Stimulated activated naive CD8-positive, alpha-beta T cell treated with anti-CD3 and anti-CD28 coated beads, Interleukin-15, Interleukin-2, amounts not matched to agents 100 ng/mL and 50 ng/mL, for 24 hours (primary cell): ENCODE measurements around the gene SZT2.

ENCODE experiments used
- H3K27ac Mint-ChIP-seq: one replicate; pipeline ENCODE4 v1.8.0; 2021; ENCODE audit warnings: mild to moderate bottlenecking, mixed read lengths
- H3K27me3 Mint-ChIP-seq: one replicate; pipeline ENCODE4 v1.8.0; 2021; ENCODE audit warnings: mixed read lengths
- H3K36me3 Mint-ChIP-seq: one replicate; pipeline ENCODE4 v1.8.0; 2021; ENCODE audit warnings: low read depth, mixed read lengths
- H3K4me1 Mint-ChIP-seq: one replicate; pipeline ENCODE4 v1.8.0; 2021; ENCODE audit warnings: low read depth, mixed read lengths
- H3K4me3 Mint-ChIP-seq: one replicate; pipeline ENCODE4 v1.8.0; 2021; ENCODE audit warnings: mild to moderate bottlenecking, mixed read lengths
- H3K9me3 Mint-ChIP-seq: one replicate; pipeline ENCODE4 v1.8.0; 2021; ENCODE audit warnings: mixed read lengths

SZT2 gene

DNA sequence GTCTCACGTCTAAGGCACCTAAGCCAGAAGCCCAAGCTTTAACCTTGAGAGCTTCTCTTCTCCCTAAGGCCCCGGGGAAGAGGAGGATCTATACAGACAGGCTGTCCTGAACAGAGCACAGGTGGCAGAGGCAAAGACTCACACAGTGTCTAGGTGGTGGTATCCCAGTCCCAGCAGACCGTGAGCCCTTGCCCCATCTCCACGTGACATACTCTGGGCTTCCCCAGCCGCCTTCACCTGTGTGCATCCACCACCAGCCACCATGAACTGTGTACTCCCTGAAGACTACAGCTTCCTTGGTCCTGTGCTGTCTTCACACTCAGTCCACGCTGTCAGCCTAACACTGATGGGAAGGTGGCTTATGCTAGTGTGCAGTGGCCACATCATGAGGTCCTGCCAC lies 31.7 kb downstream of the SZT2 start:
- Mint-ChIP-seq H3K9me3 (no peaks in the 10 kb centered on the region), H3K36me3 (peaks cover 36% of the 10 kb centered on the region), H3K27me3 (no peaks in the 10 kb centered on the region), H3K4me3 (no peak overlapping the region), H3K4me1 (no peaks in the 10 kb centered on the region), H3K27ac (no peak overlapping the region)

DNA sequence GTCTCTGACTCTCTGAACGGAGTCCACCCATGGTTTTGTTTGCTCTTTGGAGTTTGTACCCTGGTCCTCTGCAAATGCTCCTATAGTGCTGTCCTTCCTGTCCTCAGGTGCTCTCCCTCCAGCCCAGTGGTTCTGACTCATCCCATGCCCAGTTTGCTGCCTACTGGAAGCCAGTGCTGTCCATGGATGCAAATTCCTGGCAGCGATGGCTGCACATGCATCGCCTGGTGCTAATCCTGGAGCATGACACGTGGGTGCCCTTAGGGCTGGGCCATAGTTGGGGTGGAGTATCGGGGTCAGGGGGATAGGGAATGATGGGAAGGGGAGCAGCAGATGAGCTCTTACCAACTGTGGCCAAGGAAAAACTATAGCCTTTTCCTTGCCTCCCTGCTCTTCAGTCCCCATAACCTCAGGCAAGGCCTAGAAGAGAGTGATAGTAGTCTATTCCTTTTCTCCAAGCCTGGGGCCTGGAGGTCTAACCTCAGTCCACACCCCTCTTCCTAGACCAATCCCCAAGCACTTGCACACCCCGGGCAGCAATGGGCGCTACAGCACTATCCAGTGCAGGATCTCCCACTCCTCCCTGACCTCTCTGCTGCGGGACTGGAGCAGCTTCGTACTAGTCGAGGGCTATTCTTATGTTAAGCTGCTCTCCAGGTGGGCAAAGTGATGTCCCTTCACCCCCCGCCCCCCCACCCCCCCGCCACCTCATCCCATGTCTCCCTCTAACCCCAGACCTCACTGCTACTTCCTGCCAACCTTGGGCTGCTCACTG lies 32.5 kb downstream of the SZT2 start:
- Mint-ChIP-seq H3K4me3 (no peak overlapping the region), H3K4me1 (no peaks in the 10 kb centered on the region), H3K36me3 (peaks cover 42% of the 10 kb centered on the region), H3K27ac (no peak overlapping the region), H3K27me3 (no peaks in the 10 kb centered on the region), H3K9me3 (no peaks in the 10 kb centered on the region)

DNA sequence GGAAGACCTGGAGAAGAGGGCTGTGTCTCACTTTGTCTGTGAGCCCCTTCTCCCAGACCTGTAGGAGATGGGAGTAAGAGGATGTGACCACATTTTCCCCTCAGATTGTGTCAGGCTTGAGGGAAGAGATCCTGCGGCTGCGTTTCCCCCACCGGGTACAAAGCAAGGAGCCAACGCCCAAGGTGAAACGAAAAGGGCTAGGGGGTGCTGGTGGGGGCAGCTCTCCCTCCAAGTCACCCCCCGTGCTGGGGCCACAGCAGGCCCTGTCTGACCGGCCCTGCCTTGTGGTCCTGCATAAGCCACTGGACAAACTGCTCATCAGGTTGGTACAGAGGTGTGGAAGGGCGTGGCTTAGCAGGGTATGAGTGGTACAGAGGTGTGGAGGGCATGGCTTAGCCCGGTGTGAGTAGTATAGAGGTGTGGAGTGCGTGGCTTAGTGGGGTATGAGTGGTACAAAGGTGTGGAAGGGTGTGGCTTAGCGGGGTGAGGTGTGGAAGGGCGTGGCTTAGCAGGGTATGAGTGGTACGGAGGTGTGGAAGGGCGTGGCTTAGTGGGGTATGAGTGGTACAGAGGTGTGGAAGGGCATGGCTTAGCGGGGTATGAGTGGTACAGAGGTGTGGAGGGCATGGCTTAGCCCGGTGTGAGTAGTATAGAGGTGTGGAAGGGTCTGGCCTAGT lies 33.4 kb downstream of the SZT2 start:
- Mint-ChIP-seq H3K4me3 (no peak overlapping the region), H3K36me3 (peaks cover 50% of the 10 kb centered on the region), H3K27me3 (no peaks in the 10 kb centered on the region), H3K4me1 (no peaks in the 10 kb centered on the region), H3K27ac (no peak overlapping the region), H3K9me3 (no peaks in the 10 kb centered on the region)

DNA sequence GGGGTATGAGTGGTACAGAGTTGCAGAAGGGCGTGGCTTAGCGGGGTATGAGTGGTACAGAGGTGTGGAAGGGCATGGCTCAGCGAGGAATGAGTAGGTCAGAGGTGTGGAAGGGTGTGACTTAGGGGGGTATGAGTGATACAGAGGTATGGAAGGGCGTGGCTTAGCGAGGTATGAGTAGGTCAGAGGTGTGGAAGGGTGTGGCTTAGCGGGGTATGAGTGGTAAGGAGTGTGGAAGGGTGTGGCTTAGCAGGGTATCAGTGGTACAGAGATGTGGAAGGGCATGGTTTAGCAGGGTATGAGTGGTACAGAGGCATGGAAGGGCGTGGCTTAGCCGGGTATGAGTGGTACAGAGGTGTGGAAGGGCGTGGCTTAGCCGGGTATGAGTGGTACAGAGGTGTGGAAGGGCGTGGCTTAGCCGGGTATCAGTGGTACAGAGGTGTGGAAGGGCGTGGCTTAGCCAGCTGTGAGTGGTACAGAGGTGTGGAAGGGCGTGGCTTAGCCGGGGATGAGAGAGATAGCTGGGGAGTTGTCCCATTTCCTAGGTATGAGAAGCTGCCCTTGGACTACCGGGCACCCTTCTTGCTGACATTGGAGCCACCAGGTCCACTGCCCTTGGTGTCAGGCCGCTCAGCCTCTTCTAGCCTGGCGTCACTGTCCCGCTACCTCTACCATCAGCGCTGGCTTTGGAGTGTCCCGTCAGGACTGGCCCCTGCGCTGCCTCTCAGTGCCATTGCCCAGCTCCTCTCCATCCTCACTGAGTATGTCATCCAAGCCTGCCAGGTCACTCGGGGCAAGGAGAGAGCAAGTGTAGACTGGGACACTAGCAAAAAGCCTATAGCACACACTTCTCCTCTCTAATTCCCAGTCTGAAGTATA lies 34.2 kb downstream of the SZT2 start:
- H3K27me3 Mint-ChIP-seq = no peaks in the 10 kb centered on the region
- no peak overlapping the region for H3K27ac Mint-ChIP-seq
- no peaks in the 10 kb centered on the region for H3K4me1 Mint-ChIP-seq
- H3K9me3 Mint-ChIP-seq = no peaks in the 10 kb centered on the region
- no peak overlapping the region for H3K4me3 Mint-ChIP-seq
- H3K36me3 Mint-ChIP-seq = peaks cover 54% of the 10 kb centered on the region

DNA sequence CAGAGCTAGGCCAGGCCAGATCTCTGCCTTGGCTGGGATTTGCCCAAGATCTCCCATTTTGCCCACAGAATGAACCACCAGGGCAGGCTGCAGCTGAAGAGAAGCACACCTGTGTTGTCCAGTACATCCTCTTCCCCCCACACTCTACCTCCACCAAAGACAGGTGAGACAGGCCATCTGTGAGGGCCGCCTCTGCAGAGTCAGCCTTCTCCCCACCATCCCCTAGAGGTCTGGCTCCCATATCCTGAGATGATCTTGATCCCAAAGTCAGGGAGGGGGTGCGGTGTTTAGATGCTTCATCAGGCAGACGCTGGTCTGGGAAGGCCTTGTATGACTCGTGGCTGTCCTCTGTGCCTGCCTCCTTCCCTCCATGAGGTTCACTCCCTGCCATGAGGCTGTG lies 35.3 kb downstream of the SZT2 start:
- no peaks in the 10 kb centered on the region for H3K4me1 Mint-ChIP-seq
- H3K27me3 Mint-ChIP-seq = no peaks in the 10 kb centered on the region
- H3K27ac Mint-ChIP-seq = no peak overlapping the region
- H3K9me3 Mint-ChIP-seq = no peaks in the 10 kb centered on the region
- peaks cover 59% of the 10 kb centered on the region for H3K36me3 Mint-ChIP-seq
- no peak overlapping the region for H3K4me3 Mint-ChIP-seq

DNA sequence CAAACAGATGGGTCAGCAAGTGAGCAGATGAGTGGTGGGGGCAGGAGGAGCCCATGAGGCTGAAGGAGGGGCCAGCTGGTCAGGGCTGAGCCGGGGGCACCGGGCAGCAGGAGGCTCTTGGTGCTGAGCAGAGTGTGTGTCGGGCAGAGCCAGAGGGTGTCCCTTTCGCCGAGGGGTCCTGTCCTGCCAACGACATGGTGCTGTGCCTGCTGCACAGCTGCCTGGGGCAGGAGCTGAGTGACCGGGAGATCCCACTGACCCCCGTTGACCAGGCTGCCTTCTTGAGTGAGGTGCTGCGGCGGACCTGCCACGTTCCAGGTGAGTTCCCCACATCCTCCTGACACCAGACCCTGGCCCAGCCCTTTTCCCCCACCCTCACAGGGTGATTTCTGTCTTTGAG lies 36.5 kb downstream of the SZT2 start:
- Mint-ChIP-seq H3K4me3 (no peak overlapping the region), H3K27ac (no peak overlapping the region), H3K36me3 (peaks cover 62% of the 10 kb centered on the region), H3K9me3 (no peaks in the 10 kb centered on the region), H3K4me1 (no peaks in the 10 kb centered on the region), H3K27me3 (no peaks in the 10 kb centered on the region)

DNA sequence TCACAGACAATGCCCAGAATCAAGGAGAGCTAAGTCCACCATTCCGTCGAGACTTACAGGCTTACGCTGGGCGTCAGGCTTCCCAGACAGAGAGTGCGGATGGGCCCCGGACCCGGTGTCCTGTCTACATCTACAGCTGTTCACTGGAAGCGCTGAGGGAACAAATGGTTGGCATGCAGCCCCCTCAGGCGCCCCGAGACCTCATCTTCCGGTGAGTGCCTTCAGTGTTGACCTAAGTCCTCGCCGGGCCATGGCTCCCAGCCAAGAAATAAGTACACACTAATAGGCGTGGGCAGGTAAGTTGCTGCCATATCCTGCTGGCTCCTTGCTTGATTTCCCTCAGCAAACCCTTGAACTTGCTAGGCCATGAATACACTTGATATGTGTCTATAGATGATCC lies 37.8 kb downstream of the SZT2 start:
- no peaks in the 10 kb centered on the region for H3K9me3 Mint-ChIP-seq
- H3K4me3 Mint-ChIP-seq = no peak overlapping the region
- H3K36me3 Mint-ChIP-seq = peaks cover 66% of the 10 kb centered on the region
- H3K4me1 Mint-ChIP-seq = no peaks in the 10 kb centered on the region
- no peak overlapping the region for H3K27ac Mint-ChIP-seq
- no peaks in the 10 kb centered on the region for H3K27me3 Mint-ChIP-seq

DNA sequence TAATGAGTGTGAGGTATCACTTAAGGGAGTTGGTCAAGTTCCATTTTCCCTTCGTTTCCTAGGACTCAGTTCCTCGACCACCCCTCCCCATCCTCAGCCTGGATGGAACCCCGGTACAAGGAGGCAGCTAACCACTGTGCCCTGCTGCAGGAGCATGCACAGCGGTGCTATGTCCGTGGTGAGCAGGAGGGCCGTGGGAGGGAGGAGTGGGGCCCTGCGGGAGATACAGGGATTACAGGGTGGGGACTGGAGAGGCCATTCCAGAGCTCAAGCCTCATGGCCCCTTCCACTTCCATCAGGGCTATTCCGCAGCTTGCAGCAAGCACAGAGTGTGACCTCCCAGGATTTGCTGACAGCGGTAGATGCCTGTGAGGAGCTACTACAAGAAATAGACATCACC lies 38.2 kb downstream of the SZT2 start:
- Mint-ChIP-seq H3K9me3 (no peaks in the 10 kb centered on the region), H3K27me3 (no peaks in the 10 kb centered on the region), H3K4me1 (no peaks in the 10 kb centered on the region), H3K27ac (no peak overlapping the region), H3K36me3 (peaks cover 64% of the 10 kb centered on the region), H3K4me3 (no peak overlapping the region)

DNA sequence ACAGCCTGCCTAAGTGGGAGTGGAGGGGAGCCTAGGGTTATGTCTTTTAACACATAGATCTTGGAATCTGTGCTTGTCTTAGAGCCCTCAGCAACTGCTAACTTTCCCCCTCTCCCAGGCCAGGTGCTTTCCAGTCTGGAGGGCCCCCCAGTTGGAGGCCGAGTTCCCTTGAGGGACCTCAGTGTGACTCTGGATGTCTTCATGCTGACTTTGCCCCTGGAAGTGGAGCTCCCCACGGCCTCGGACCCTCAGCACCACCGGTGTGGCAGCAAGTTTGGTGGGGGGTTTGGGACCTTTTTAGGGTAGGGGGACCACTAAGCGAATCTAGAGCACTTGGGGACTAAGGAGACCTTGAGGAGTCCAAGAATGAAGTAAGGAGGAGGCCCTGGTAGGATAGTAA lies 41.1 kb downstream of the SZT2 start:
- no peak overlapping the region for H3K4me3 Mint-ChIP-seq
- H3K27me3 Mint-ChIP-seq = no peaks in the 10 kb centered on the region
- H3K36me3 Mint-ChIP-seq = peaks cover 64% of the 10 kb centered on the region
- H3K4me1 Mint-ChIP-seq = no peaks in the 10 kb centered on the region
- H3K27ac Mint-ChIP-seq = no peak overlapping the region
- no peaks in the 10 kb centered on the region for H3K9me3 Mint-ChIP-seq

DNA sequence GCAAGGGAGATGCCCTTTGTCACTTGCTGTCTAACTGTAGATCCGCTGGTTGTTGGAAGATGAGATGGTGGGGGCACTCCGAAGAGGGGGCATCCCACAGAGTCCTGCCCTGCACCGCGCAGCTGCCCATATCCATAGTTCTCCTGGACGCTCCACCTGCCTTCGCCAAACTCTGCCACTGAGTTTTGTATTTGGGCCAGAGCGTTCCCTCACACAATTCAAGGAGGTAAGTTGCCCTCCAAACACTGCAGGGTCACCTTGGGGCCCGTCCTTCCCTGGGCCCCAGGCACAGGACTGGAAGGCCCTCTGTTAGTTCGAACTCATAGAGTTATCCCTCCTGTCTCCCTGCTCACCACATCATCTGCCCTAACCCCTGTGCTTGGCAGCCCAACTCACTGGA lies 42.0 kb downstream of the SZT2 start:
- Mint-ChIP-seq H3K4me1 (no peaks in the 10 kb centered on the region), H3K27ac (no peak overlapping the region), H3K36me3 (peaks cover 63% of the 10 kb centered on the region), H3K9me3 (no peaks in the 10 kb centered on the region), H3K4me3 (no peak overlapping the region), H3K27me3 (no peaks in the 10 kb centered on the region)

DNA sequence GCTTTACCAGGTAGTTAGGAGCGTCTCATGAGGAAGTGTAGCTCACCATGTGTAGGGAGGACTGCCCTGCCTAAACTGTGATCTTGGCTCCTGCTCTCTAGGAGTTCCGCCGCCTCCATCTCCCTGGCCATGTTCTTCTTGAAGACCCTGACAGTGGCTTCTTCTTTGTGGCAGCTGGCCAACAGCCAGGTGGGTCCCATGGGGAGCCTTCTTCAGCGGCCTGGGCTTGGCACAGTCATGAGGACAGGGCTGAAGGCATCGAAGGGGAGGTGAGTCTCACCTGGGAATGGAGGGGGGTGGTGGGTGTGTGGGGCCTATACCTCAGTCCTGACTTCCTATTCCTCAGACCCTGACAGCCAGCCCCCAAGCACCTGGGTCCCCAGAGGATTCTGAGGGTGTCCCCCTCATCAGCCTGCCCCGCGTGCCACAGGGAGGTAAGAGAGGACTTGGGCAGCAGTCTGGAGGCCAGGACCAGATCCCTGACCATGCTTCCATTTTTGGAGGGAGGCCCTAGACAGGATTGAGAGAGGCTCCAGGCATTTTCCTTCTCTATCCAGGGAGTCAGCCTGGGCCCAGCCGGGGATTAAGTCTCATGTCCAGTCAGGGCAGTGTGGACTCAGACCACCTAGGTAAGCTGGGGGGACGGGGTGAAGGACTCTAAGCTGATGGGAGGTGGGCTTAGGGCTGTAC lies 42.6 kb downstream of the SZT2 start:
- Mint-ChIP-seq H3K27ac (no peak overlapping the region), H3K36me3 (peaks cover 57% of the 10 kb centered on the region)

DNA sequence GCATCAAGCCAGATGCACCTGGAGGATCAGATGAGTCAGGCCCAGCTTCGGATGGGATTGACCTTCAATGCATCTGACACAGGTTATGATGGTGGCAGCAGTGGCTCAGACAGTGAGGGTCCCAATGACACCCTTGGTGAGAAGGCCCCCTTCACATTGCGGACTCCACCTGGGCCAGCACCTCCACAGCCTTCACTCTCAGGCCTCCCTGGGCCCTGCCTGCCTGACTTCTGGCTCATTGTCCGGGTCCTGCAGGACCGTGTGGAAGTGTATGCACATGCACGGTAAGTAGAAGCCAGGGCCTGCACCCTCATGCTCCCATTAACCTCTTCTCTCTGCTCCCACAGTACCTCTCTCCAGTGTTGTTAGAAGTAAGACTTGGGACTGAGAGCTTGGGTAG lies 43.2 kb downstream of the SZT2 start:
- H3K27me3 Mint-ChIP-seq = no peaks in the 10 kb centered on the region
- H3K36me3 Mint-ChIP-seq = peaks cover 51% of the 10 kb centered on the region
- no peak overlapping the region for H3K4me3 Mint-ChIP-seq
- H3K27ac Mint-ChIP-seq = no peak overlapping the region
- H3K4me1 Mint-ChIP-seq = no peaks in the 10 kb centered on the region
- no peaks in the 10 kb centered on the region for H3K9me3 Mint-ChIP-seq

More for the DNA sequence above, 42.6 kb downstream of the SZT2 start:
- no peaks in the 10 kb centered on the region for H3K4me1 Mint-ChIP-seq
- no peak overlapping the region for H3K4me3 Mint-ChIP-seq
- H3K27me3 Mint-ChIP-seq = no peaks in the 10 kb centered on the region
- no peaks in the 10 kb centered on the region for H3K9me3 Mint-ChIP-seq

DNA sequence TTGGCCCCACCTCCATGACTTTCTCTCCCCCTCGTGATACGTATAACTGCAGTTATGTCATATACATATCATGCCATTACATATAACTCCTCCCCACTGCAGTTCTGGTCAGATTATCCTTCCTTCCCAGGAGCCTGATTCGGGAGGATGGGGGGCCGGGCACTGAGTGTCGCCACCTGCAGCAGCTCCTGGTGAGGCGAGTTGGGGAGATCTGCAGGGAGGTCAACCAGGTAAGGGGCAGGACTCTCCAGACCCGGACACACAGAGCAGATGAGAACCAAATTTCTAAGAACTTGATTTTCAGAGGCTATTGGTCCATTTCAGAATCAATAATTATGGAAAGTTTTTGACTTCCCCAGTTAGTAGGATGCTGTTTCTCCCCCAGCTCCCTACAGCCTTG lies 44.6 kb downstream of the SZT2 start:
- Mint-ChIP-seq H3K36me3 (peaks cover 44% of the 10 kb centered on the region), H3K27ac (no peak overlapping the region), H3K9me3 (no peaks in the 10 kb centered on the region), H3K4me3 (no peak overlapping the region), H3K4me1 (no peaks in the 10 kb centered on the region), H3K27me3 (no peaks in the 10 kb centered on the region)

DNA sequence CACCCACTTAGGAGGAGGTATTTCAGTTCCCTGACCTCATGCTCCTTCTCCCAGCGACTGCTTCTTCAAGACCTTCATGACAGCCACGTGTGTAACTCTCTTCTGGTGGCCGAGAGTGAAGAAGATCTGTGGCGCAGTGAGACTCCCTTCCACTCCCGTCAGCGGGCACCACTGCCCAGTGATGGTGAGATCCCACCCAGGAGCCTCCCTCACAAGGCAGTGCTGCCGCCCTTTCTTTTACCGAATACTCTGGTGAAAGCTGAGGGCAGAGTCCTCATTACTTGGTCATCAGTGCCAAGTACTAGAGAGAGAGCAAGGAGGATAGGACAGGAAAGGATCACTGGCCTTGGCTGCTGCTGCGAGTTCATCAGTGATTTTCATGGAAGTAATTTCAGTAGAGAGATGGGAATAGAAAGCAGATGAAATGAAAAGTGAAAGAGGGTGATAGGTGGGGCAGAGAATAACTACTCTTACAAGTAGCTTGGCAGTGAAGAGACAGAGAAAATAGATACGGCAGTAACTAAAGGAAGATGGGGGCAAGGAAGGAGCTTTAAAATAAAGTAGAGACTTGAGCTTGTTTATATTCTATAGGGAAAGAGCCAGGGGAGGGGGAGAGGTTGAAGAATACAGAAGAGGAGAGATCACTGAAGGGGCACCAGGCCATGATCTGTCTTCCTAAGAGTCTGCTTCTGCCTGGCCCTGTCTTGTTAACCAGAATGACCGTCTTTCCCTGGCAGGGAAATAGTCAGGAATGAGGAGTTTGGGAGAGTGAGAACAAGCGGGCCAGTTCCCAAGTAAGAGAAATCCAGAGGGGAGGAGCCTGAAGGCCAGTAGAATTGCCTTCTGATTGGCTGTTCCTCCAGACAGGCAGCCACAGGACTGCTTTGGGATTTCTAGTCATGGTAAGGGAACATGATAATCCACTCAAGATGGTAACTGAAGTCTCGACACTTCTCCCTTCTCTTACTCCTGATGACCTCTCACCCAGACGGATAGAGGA lies 45.7 kb downstream of the SZT2 start:
- Mint-ChIP-seq H3K9me3 (no peaks in the 10 kb centered on the region), H3K27ac (no peak overlapping the region), H3K27me3 (no peaks in the 10 kb centered on the region), H3K36me3 (peaks cover 38% of the 10 kb centered on the region), H3K4me3 (no peak overlapping the region), H3K4me1 (no peaks in the 10 kb centered on the region)
